Measurements from ENCODE around the gene ANKRD30A.
"Not testable (repeated sequence)": the region's sequence is repeated elsewhere in the genome, so short reads cannot be mapped to it uniquely, and the experiment has no call there.

Gene ANKRD30A, protein sequence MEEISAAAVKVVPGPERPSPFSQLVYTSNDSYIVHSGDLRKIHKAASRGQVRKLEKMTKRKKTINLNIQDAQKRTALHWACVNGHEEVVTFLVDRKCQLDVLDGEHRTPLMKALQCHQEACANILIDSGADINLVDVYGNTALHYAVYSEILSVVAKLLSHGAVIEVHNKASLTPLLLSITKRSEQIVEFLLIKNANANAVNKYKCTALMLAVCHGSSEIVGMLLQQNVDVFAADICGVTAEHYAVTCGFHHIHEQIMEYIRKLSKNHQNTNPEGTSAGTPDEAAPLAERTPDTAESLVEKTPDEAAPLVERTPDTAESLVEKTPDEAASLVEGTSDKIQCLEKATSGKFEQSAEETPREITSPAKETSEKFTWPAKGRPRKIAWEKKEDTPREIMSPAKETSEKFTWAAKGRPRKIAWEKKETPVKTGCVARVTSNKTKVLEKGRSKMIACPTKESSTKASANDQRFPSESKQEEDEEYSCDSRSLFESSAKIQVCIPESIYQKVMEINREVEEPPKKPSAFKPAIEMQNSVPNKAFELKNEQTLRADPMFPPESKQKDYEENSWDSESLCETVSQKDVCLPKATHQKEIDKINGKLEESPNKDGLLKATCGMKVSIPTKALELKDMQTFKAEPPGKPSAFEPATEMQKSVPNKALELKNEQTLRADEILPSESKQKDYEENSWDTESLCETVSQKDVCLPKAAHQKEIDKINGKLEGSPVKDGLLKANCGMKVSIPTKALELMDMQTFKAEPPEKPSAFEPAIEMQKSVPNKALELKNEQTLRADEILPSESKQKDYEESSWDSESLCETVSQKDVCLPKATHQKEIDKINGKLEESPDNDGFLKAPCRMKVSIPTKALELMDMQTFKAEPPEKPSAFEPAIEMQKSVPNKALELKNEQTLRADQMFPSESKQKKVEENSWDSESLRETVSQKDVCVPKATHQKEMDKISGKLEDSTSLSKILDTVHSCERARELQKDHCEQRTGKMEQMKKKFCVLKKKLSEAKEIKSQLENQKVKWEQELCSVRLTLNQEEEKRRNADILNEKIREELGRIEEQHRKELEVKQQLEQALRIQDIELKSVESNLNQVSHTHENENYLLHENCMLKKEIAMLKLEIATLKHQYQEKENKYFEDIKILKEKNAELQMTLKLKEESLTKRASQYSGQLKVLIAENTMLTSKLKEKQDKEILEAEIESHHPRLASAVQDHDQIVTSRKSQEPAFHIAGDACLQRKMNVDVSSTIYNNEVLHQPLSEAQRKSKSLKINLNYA (N-terminal part only)

DNA sequence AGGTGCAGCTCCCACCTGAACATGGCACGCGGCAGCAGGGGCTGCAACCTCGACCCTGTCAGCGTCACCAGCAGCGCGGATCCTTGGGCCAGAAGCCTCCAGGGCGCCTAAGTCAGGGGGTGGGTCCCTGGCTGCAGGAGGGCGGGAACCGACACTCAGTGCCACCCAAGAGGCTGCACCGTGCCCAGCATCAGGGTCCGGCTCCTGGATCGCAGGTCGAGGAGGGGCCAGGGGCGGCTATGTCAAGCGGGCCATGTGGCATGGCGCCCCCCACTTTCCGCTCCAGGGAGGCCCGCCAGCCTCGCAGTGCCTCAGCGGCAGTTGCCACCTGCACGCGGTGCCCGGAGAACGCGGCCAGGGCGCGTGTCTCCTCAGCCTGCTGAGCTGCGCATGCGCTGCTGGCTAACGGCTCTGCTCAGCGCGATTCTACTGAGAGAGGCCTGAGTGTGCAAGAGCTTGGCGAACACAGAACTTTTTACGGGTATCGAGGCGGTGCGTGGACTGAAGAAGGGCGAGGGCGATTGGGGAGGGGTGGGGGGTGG lies at the start of gene ANKRD30A:
Gene ANKRD30A (plus strand): TSS at position 408 of the 542 bp plus-strand sequence. CDS start 190 bp downstream, outside the sequence.
- no peak for DNase-seq

DNA sequence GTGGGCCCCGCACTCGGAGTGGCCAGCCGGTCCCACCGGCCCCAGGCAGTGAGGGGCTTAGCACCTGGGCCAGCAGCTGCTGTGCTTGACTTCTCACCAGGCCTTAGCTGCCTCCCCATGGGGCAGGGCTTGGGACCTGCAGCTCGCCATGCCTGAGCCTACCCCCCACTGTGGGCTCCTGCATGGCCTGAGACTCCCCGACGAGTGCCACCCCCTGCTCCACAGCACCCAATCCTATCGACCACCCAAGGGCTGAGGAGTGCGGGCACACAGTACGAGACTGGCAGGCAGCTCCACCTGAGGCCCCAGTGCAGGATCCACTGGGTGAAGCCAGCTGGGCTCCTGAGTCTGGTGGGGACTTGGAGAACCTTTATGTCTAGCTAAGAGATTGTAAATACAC lies 49.3 kb upstream of the ANKRD30A start:
- DNase-seq: not testable (repeated sequence)

DNA sequence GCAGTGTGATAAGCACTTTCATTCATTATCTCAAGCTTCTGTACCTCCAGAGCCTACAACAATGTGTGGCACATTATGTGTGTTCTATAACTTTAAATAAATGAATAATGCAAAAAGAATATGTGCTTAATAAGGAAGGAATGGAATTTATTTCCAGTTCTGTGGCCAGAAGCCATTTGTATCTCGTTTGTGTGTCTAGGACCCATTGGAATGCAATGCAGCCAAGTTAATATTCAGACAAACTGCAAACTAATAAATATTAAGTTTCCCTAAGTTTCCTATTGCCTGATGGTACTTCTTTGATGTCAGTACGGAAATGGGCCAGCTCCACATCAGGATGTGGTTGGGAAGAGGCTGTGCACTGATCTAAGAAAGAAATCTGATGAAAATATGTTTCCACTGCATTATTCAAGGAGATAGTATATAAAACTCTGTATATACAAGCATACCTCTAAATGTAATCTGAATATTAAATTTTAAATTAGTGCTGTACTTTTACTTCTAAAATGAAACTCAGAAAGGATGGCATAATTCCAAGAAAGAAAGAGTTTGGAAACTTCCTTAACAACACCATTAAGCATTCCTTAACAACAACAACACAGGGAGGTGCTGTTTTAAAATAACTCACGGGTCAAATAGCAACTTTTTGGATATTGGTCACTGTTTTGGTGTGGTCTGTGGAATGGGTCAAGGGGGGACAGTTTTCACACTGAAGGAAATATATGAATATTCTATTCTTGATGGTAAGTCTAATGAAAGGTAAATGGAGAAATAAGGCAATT lies 29.4 kb upstream of the ANKRD30A start:
- no peak for DNase-seq

DNA sequence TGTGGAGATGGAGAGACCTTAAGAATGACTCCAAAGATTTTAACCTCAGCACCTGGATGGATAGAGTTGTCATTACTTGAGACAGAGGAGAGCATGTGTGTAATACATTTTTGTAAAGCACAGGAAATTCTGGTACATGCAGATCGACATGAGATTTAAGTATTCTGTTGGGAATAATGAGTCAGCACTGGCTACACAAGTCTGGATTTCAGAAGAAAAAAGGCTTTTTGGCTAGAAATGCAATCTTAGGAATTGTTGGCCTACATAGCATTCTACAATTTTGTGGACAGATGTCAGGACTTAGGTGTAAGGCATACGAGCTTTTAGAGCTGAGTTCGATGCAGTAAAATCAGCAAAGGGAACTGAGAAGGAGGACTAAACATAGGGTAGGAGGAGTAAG lies 24.1 kb upstream of the ANKRD30A start:
- DNase-seq: no peak

- DNase-seq: no peak
Measured at GRCh38 chr10:37109000-37109399, 16.4 kb upstream of the ANKRD30A start.

DNA sequence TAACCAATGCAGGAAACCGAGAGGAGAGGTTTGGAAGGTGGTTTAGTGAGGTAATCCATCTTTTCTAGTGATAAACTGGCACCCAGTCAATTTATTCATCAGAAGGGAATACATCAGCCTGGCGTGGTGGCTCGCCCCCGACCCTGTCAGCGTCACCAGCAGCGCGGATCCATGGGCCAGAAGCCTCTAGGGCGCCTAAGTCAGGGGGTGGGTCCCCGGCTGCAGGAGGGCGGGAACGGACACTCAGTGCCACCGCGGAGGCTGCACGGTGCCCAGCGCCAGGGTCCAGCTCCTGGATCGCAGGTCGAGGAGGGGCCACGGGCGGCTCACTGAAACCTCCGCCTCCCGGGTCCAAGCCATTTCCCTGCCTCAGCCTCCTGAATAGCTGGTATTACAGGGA lies 866 bp upstream of the ANKRD30A start:
- DNase-seq: no peak

DNA sequence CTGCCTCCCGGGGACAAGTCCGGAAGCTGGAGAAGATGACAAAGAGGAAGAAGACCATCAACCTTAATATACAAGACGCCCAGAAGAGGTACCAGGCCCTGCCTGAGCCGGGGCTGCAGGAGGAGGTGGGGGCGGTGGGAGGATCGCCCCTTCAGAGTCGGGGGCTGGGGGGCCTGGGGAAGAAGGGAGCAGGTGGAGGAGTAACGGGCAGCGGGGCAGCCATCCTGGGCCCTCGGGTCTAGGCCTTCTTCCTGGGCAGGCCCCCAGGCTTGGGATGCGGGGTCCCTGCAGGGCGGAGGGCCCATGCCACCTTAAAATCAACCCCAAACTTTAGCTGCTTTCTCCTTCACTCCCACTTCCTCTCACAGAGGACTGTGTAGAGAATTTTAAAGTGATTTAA lies 523 bp downstream of the ANKRD30A start:
- DNase-seq: no peak

- DNase-seq: no peak
Measured at GRCh38 chr10:37146443-37146842, 21.0 kb downstream of the ANKRD30A start.

DNA sequence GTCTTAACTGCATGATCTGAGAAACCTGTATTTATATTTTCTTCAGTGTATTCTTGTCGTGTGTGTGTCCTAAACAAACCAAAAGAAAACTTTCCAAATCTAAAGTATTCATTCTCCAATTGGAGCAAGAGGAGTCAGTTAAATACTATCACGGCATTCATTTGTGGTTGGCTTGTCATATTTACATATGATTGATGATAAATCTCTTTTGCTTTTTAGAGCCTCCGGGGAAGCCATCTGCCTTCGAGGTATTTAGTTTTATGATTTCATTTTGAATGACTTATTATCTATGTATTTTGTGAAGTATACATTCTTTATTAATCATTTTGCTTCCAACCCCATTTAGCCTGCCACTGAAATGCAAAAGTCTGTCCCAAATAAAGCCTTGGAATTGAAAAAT lies 37.0 kb downstream of the ANKRD30A start:
- not testable (repeated sequence) for DNase-seq

DNA sequence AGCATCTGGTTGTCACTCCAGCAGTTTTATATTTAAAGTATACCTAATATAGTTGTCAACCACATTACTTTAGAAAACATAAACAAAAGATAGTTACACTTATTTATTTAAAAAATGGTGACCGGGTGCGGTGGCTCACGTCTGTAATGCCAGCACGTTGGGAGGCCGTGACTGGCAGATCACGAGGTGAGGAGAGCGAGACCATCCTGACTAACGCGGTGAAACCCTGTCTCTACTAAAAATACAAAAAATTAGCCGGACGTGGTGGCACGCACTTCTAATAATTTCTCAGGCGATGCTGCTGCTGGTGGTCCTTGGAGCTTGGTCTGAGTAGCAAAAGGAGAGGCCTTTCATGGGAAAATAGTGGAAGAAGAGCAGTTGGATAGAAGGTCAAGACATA lies 46.5 kb downstream of the ANKRD30A start:
- DNase-seq: not testable (repeated sequence)

GRCh38 chr10:37178296-37178695 lies 52.9 kb downstream of the ANKRD30A start:
- not testable (repeated sequence) for DNase-seq

GRCh38 chr10:37182719-37183118 lies 57.3 kb downstream of the ANKRD30A start:
- DNase-seq: not testable (repeated sequence)

- DNase-seq: no peak
Measured at GRCh38 chr10:37206132-37206531, 80.7 kb downstream of the ANKRD30A start.

- DNase-seq: no peak
Measured at GRCh38 chr10:37220866-37221265, 95.5 kb downstream of the ANKRD30A start.

GRCh38 chr10:37222046-37222445 lies 96.6 kb downstream of the ANKRD30A start:
- no peak for DNase-seq

DNA sequence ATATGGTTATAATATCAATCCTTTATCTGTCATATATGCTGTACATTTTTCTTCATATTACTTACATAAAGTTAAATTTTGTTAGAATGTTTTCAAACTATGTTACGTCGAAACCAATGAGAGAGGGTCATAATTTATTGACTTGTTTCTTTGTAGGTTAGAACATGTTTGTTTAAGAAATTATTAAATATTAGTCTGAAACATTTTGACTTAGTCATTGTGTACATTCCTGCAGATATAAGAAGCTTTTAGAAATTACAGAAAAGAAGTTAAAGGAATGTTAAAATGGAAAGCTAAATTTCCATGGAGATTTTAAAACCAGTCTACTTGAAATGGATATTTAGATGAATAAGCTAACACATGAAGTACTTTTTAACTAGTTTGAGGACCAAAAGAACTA lies 99.8 kb downstream of the ANKRD30A start:
- DNase-seq: no peak

DNA sequence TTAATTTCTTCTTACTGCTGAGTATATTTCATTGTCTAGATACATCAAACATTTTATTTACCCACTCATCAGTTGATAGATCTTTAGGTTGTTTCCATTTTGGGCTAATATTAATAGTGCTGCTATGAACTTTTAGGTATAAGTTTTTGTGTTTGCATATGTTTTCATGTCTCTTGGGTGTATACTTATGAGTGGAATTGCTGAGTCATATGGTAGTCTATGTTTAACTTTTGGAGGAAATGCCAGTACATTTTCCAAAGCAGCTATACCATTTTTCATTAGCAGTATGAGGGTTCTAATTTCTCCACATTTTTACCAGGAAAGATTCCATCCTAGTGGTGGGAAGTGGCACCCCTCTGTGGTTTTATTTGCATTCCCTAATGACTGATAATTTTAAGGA lies 101.1 kb downstream of the ANKRD30A start:
- no peak for DNase-seq

DNA sequence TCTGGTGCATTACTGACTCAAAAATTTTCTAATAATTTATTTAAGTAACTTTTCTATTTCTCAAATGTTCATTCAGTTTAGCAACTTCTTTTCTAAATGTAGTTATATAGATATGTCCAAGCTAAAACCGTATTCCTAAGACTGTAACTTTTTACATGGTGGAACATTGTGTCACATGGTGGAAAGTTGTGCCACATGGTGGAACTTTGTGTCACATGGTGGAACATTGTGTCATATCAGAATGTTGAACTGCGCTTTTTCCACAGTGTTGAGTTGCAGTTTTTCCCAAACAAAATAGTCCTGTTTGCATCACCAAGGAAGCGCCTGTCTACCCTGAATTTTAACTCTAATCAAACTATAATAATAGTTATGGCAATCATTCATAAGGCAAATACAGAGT lies 109.3 kb downstream of the ANKRD30A start:
- no peak for DNase-seq

DNA sequence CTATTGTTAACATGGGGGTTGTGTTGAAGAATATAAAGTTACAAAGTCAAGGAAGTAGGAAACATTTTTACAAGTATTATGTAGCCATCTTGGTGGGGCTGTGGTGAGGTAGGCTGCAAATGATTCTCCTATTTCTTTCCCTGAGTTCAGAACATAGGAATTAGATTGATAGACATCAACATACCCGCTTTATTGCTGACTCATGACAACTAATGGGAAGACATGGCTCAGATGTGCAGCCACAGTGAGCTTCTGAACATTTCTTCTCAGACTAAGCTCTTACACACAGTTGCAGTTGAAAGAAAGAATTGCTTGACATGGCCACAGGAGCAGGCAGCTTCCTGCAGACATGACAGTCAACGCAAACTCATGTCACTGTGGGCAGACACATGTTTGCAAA lies 110.7 kb downstream of the ANKRD30A start:
- no peak for DNase-seq

GRCh38 chr10:37240223-37240622 lies 114.8 kb downstream of the ANKRD30A start:
- DNase-seq: no peak

GRCh38 chr10:37246637-37247036 lies 121.2 kb downstream of the ANKRD30A start:
- no peak for DNase-seq

DNA sequence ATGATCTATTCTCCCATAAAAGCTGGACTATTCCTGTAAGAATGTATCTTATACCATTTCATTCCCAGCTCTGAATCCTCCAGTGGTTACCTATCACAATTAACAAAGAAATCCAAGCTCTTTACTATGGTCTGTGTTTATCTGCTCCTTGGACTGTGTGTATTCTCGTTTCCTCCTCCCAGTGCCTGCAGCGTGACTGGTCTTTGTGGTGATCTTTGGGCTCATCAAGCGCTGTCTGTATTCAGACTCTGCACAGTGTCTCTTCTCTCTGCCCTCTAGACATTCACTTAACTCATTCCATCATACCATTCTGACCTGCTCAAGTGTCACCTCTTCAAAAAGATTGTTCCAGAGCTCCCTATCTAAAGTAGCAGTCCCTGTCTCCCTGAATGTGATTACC lies 130.4 kb downstream of the ANKRD30A start:
- not testable (repeated sequence) for DNase-seq
